ENCODE results near the gene SLTM.

GRCh38 chr15:58924327-58924726, 9.2 kb downstream of the SLTM start:
- TF ChIP-seq EZH2 (IDR thresholded peaks at IDR 0.05; ENCODE audit: low read length) (no peak), CTCF (optimal IDR thresholded peaks at IDR 0.05 in 1 of 3, IDR thresholded peaks at IDR 0.05 in 1 of 3, conservative IDR thresholded peaks at IDR 0.05 in 1 of 3; ENCODE audit: extremely low read depth in 1 of 3, insufficient read depth in 2 of 3, low read length in 3 of 3) (no peak)

Measured in keratinocyte (primary cell).